Ishikawa (cell line): ENCODE measurements around the gene GRK3.
A peak's percentile ranks its signal among the peaks of the same experiment; 100 is the strongest.

Experiments
- CEBPB ChIP-seq: IDR thresholded peaks from 2 replicates; pipeline ENCODE4 v1.6.1; 2012
- CREB1 ChIP-seq: IDR thresholded peaks from 2 replicates; pipeline ENCODE4 v1.6.1; 2012; ENCODE audit warnings: low read depth
- EGR1 ChIP-seq: IDR thresholded peaks from 2 replicates; pipeline ENCODE4 v1.6.1; 2012
- EP300 ChIP-seq: IDR thresholded peaks from 2 replicates; pipeline ENCODE4 v1.6.1; 2012; ENCODE audit warnings: borderline replicate concordance
- FOXM1 ChIP-seq: IDR thresholded peaks from 2 replicates; pipeline ENCODE4 v1.6.1; 2012; ENCODE audit warnings: low read depth, borderline replicate concordance
- NFIC ChIP-seq: IDR thresholded peaks from 2 replicates; pipeline ENCODE4 v1.6.1; 2012
- RAD21 ChIP-seq: IDR thresholded peaks from 2 replicates; pipeline ENCODE4 v1.6.1; 2012; ENCODE audit warnings: low read depth
- TAF1 ChIP-seq: IDR thresholded peaks from 2 replicates; pipeline ENCODE4 v1.6.1; 2012; ENCODE audit warnings: low read depth, mild to moderate bottlenecking
- TCF12 ChIP-seq: IDR thresholded peaks from 2 replicates; pipeline ENCODE4 v1.6.1; 2012; ENCODE audit warnings: low read depth
- TEAD4 ChIP-seq: IDR thresholded peaks from 2 replicates; pipeline ENCODE4 v1.6.1; 2012
- YY1 ChIP-seq: IDR thresholded peaks from 2 replicates; pipeline ENCODE4 v1.6.1; 2012; ENCODE audit warnings: low read depth
- ZBTB7A ChIP-seq: IDR thresholded peaks from 2 replicates; pipeline ENCODE4 v1.6.1; 2012; ENCODE audit warnings: low read depth
- TF ChIP-seq, protein P1 (sequence below): IDR thresholded peaks from 2 replicates; pipeline ENCODE4 v1.6.1; 2012
- TF ChIP-seq, protein P2 (sequence below): IDR thresholded peaks from 2 replicates; pipeline ENCODE4 v1.6.1; 2012; ENCODE audit warnings: low read depth, mild to moderate bottlenecking
- TF ChIP-seq, protein P3 (sequence below): IDR thresholded peaks from 2 replicates; pipeline ENCODE4 v1.6.1; 2012

The GRK3 gene

DNA sequence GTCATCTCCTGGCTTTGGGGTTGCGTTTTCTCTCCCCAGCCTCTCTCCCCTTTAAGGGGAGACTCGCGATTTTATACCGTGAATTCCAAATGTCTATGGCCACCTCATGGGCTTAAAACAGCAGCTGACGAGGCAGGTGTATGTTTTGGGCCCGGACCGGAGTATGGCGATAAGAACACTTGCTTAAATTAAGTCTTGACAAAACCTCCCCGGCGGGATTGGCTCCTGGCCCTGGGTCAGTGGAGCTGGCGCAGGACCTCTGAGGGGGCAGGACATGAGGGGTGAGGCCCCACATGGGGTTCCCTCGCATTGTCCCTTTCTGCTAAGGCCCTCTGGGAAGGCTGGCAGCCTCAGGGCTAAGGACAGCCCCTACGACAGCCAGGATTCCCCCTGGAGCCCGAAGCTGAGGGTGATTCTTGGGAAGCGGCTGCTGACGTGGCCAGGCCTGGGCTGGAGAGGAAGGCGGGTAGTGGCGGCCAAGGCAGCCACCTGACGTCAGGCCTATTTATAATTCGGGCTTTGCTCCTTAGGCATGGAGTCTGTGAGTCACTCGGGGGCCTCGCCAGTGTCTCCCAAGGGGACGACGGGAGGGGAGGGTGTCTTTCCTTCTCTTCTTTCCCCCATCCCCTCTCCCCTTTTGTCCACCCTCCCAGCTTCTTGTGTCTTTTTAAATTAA, 190.2 kb downstream of the GRK3 start:
- TF ChIP-seq EP300 (no peak), YY1 (no peak), CEBPB (no peak), RAD21 (no peak), NFIC (no peak)
- TF ChIP-seq, protein P1, sequence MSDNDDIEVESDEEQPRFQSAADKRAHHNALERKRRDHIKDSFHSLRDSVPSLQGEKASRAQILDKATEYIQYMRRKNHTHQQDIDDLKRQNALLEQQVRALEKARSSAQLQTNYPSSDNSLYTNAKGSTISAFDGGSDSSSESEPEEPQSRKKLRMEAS, result no peak

DNA sequence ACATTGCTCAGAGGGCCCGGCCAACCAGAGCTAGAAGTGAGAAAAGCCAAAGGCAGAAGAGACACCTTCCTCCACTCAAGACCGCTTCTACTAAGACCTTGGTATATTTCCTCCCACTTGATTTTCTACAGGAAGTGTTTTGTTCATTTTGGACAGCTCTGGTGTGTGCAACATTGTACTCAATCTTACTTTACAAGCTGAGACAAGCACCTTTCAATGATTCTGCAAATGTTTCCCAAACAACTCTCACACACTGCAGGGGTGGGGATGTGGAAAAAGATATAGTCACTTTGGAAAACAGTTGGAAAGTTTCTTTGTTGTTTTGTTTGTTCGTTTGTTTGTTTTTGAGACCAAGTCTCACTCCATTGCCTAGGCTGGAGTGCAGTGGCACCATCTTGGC, 193.2 kb downstream of the GRK3 start:
- TF ChIP-seq FOXM1, result no peak
- TF ChIP-seq RAD21, result no peak
- no peak for TF ChIP-seq CREB1
- TF ChIP-seq TEAD4, result no peak
- no peak for TF ChIP-seq EGR1
- TF ChIP-seq, protein P1, result no peak
- TF ChIP-seq, protein P2, sequence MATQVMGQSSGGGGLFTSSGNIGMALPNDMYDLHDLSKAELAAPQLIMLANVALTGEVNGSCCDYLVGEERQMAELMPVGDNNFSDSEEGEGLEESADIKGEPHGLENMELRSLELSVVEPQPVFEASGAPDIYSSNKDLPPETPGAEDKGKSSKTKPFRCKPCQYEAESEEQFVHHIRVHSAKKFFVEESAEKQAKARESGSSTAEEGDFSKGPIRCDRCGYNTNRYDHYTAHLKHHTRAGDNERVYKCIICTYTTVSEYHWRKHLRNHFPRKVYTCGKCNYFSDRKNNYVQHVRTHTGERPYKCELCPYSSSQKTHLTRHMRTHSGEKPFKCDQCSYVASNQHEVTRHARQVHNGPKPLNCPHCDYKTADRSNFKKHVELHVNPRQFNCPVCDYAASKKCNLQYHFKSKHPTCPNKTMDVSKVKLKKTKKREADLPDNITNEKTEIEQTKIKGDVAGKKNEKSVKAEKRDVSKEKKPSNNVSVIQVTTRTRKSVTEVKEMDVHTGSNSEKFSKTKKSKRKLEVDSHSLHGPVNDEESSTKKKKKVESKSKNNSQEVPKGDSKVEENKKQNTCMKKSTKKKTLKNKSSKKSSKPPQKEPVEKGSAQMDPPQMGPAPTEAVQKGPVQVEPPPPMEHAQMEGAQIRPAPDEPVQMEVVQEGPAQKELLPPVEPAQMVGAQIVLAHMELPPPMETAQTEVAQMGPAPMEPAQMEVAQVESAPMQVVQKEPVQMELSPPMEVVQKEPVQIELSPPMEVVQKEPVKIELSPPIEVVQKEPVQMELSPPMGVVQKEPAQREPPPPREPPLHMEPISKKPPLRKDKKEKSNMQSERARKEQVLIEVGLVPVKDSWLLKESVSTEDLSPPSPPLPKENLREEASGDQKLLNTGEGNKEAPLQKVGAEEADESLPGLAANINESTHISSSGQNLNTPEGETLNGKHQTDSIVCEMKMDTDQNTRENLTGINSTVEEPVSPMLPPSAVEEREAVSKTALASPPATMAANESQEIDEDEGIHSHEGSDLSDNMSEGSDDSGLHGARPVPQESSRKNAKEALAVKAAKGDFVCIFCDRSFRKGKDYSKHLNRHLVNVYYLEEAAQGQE, result no peak
- TF ChIP-seq TCF12, result no peak
- TF ChIP-seq YY1, result no peak
- TF ChIP-seq NFIC, result no peak

DNA sequence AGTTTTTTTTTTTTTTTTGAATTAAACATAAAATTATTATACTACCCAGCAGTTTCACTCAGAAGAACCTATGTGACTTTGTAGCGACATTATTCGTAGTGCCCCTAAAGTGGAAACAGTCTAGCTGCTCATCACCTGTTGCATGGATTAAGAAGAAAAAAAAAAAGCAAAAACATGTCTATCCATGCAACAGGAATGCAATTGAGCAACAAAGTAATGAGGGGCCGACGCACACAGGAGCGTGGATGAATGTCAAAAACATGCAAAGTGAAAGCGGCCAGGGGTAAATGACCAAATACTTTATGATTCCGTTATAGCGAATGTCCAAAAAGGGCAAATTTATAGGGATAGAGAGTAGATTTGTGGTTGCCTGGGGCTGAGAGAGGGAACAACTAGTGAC, 193.8 kb downstream of the GRK3 start:
- TF ChIP-seq CREB1, result no peak

DNA sequence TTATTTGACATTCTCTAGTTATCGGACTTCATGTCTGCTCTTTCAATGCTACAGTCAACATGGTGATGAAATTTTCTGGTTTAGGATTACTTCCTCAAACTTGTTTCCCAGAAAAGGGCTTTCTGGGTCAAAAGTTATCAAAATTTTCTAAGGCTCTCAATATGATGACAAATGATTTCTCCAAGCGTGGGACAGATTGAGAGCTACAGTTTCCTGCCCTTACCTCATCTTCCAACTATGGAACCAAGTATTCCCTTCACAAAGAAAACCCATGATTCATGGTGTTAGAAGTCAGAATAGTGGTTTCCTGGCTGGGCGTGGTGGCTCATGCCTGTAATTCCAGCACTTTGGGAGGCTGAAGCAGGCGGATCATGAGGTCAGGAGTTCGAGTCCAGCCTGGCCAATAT, 195.4 kb downstream of the GRK3 start:
- TF ChIP-seq EP300 (0 out of 2 replicates have a peak, but pooled peaks have one; percentile 23), TAF1 (no peak), CEBPB (no peak), TEAD4 (0 out of 2 replicates have a peak, but pooled peaks have one; percentile 15)

DNA sequence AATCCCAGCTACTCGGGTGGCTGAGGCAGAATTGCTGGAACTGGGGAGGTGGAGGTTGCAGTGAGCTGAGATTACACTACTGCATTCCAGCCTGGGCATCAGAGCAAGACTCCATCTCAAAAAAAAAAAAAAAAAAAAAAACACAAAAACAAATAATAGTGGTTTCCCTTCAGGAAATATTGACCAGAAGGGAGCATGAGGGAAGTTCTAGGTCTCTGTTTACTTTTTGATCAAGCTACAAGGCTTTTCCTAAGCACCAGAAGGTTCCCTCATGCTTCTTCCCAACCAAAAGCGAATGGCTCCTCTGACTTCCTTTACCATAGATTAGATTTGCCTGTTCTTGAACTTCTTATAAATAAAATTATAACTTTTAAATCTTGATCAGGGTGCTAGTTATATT, 195.8 kb downstream of the GRK3 start:
- TF ChIP-seq NFIC (no peak), EP300 (no peak), ZBTB7A (no peak), TCF12 (no peak), RAD21 (no peak), TAF1 (no peak), FOXM1 (no peak), EGR1 (no peak), CEBPB (no peak), TEAD4 (no peak), YY1 (no peak), CREB1 (no peak)
- TF ChIP-seq, protein P2, result no peak
- TF ChIP-seq, protein P3, sequence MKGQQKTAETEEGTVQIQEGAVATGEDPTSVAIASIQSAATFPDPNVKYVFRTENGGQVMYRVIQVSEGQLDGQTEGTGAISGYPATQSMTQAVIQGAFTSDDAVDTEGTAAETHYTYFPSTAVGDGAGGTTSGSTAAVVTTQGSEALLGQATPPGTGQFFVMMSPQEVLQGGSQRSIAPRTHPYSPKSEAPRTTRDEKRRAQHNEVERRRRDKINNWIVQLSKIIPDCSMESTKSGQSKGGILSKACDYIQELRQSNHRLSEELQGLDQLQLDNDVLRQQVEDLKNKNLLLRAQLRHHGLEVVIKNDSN, result no peak
- TF ChIP-seq, protein P1, result no peak

DNA sequence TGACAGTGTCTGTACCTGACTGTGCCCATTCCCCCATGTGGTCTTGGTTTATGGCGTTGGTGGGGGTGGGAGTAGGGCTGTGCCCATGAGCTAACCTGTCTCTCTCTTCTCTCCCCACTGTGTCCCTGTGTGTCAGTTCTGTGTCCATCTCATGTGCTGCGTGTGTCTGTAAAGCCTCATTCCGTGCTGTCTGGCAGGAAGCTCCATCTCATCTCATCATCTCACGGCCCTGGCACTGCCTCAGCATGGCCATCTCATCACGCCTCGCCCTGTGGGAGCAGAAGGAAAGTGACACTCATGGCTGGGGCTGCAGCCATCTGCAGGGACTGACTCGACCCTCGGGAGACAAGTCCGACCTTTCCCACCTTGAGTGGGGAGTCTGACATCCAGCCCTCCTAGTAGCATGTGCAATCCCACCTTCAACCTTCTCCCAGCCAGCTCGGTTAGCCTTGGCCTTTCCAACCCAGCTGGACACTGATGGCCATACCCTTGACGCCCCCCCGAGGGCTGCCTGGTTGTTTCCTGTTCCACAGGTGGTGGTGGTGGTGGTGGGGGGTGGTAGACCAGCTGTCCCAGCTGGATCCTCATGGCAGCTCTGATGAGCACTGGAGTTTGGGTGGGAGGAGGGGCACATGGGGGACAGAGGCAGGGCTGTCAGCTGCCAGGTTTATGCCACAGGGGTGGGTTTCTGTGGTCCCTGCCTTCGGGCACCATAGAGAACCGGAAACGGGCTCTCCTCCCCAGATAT, 196.5 kb downstream of the GRK3 start:
- TF ChIP-seq, protein P2, result no peak
- TF ChIP-seq, protein P3, result no peak
- no peak for TF ChIP-seq NFIC
- no peak for TF ChIP-seq CEBPB
- no peak for TF ChIP-seq CREB1
- no peak for TF ChIP-seq TEAD4
- TF ChIP-seq FOXM1, result no peak
- TF ChIP-seq TAF1, result no peak
- no peak for TF ChIP-seq YY1
- TF ChIP-seq, protein P1, result no peak
- no peak for TF ChIP-seq EGR1
- TF ChIP-seq RAD21, result no peak
- TF ChIP-seq ZBTB7A, result no peak
- no peak for TF ChIP-seq EP300
- no peak for TF ChIP-seq TCF12
